ENCODE results near the gene LAMC1. TPM values are rescaled to one million over a fixed set of nuclear protein-coding genes. Genes with fewer than 3 reads are reported as not detected.

The LAMC1 gene
- total RNA-seq, 1 experiment from 2014 or later, result 61.2 TPM

DNA sequence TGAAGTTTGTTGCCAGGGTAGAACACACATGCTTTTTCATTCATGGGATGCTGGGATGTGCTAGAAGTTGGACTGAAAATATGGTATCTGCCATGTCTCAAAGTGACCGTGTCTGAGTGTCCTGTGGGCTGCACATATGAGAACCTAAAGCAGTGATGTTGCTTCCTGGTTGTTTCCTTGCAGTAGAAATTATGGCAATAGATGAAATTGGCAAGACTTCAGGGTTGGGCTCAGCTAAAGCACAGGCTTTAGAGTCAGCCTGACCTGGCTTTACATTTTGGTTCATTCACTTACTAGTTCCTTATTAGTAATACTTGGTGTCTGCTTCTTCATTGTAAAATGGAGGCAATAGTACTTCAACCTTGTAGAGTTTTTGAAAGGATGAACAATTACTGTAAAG, 165.0 kb downstream of the LAMC1 start:
- CTCF ChIA-PET, result no interaction called here
- Histone ChIP-seq H3K27me3 (ENCODE audit: insufficient read depth, low read length) (no peaks in the 10 kb centered on the region), H3K4me2 (ENCODE audit: low read length) (no peak overlapping the region; the same call in 1 of the 2 replicates), H3K27ac (ENCODE audit: low read depth, low read length) (no peak overlapping the region), H3K36me3 (ENCODE audit: control insufficient read depth in 1 of 2, insufficient read depth in 2 of 2, low read length in 2 of 2) (no peaks in the 10 kb centered on the region), H3K9ac (ENCODE audit: low read length) (no peak overlapping the region), H3K9me3 (ENCODE audit: control insufficient read depth in 1 of 2, insufficient read depth in 1 of 2, low read depth in 1 of 2, low read length in 2 of 2) (no peaks in the 10 kb centered on the region), H4K20me1 (ENCODE audit: insufficient read depth) (no peaks in the 10 kb centered on the region), H3K4me3 (replicated peaks in 1 of 2; ENCODE audit: low read depth in 1 of 2, low read length in 2 of 2) (no peak overlapping the region), H3K79me2 (ENCODE audit: insufficient read depth, low read length) (no peaks in the 10 kb centered on the region), H3K4me1 (ENCODE audit: control insufficient read depth in 1 of 2, insufficient read depth in 2 of 2, low read length in 2 of 2) (peaks cover 9 to 37% of the 10 kb centered on the region in 2 experiments), H3K9me2 (ENCODE audit: insufficient read depth) (no peaks in the 10 kb centered on the region), H2AFZ (ENCODE audit: low read depth, low read length, poor library complexity, severe bottlenecking) (no peak overlapping the region)
- no TSS peak for BruUV-seq (replicated peaks)
- RAD21 ChIA-PET (ENCODE audit: low non-redundant PET in 1 of 2, low total read pairs in 2 of 2, uncharacterized antibody in 2 of 2, unreplicated experiment in 2 of 2), result no interaction called here
- ATAC-seq, result no peak
- no peak for DNase-seq (ENCODE audit: low read depth, low spot score)
- intact Hi-C loops (cut with micrococcal nuclease), result loop anchor here (5.0 kb wide), 2 partner anchors 166 to 864 kb away; partner anchors contain the start of genes LAMC1 and TSEN15
- no peak for TF ChIP-seq EZH2 (IDR thresholded peaks at IDR 0.05)
- TF ChIP-seq POLR2AphosphoS5 (IDR thresholded peaks at IDR 0.05; ENCODE audit: low read depth, low read length), result no peak
- TF ChIP-seq JUND (IDR thresholded peaks at IDR 0.05), result no peak
- no peak for TF ChIP-seq RAD21 (IDR thresholded peaks at IDR 0.05; ENCODE audit: low read depth)
- TF ChIP-seq, protein P1, sequence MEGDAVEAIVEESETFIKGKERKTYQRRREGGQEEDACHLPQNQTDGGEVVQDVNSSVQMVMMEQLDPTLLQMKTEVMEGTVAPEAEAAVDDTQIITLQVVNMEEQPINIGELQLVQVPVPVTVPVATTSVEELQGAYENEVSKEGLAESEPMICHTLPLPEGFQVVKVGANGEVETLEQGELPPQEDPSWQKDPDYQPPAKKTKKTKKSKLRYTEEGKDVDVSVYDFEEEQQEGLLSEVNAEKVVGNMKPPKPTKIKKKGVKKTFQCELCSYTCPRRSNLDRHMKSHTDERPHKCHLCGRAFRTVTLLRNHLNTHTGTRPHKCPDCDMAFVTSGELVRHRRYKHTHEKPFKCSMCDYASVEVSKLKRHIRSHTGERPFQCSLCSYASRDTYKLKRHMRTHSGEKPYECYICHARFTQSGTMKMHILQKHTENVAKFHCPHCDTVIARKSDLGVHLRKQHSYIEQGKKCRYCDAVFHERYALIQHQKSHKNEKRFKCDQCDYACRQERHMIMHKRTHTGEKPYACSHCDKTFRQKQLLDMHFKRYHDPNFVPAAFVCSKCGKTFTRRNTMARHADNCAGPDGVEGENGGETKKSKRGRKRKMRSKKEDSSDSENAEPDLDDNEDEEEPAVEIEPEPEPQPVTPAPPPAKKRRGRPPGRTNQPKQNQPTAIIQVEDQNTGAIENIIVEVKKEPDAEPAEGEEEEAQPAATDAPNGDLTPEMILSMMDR (IDR thresholded peaks at IDR 0.05 in 2 of 3, conservative IDR thresholded peaks at IDR 0.05 in 1 of 3; ENCODE audit: borderline replicate concordance in 1 of 3, insufficient read depth in 1 of 3, low read depth in 2 of 3, low read length in 2 of 3), result no peak
- no peak for TF ChIP-seq SIN3A (IDR thresholded peaks at IDR 0.05; ENCODE audit: low read depth)
- TF ChIP-seq ELF1 (IDR thresholded peaks at IDR 0.05; ENCODE audit: borderline replicate concordance, low read depth), result no peak
- no peak for TF ChIP-seq YY1 (IDR thresholded peaks at IDR 0.05; ENCODE audit: extremely low read depth, insufficient replicate concordance, low read depth, low read length)
- no peak for TF ChIP-seq ZNF274 (IDR thresholded peaks at IDR 0.05; ENCODE audit: low read depth, low read length)
- TF ChIP-seq, protein P2, sequence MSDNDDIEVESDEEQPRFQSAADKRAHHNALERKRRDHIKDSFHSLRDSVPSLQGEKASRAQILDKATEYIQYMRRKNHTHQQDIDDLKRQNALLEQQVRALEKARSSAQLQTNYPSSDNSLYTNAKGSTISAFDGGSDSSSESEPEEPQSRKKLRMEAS (IDR thresholded peaks at IDR 0.05), result no peak
- TF ChIP-seq TCF7L2 (IDR thresholded peaks at IDR 0.05; ENCODE audit: borderline replicate concordance, extremely low read depth, insufficient read depth, insufficient read length), result no peak
- no peak for TF ChIP-seq EGR1 (IDR thresholded peaks at IDR 0.05; ENCODE audit: low read depth)
- TF ChIP-seq, protein P3, sequence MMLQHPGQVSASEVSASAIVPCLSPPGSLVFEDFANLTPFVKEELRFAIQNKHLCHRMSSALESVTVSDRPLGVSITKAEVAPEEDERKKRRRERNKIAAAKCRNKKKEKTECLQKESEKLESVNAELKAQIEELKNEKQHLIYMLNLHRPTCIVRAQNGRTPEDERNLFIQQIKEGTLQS (IDR thresholded peaks at IDR 0.05), result no peak
- TF ChIP-seq, protein P4, sequence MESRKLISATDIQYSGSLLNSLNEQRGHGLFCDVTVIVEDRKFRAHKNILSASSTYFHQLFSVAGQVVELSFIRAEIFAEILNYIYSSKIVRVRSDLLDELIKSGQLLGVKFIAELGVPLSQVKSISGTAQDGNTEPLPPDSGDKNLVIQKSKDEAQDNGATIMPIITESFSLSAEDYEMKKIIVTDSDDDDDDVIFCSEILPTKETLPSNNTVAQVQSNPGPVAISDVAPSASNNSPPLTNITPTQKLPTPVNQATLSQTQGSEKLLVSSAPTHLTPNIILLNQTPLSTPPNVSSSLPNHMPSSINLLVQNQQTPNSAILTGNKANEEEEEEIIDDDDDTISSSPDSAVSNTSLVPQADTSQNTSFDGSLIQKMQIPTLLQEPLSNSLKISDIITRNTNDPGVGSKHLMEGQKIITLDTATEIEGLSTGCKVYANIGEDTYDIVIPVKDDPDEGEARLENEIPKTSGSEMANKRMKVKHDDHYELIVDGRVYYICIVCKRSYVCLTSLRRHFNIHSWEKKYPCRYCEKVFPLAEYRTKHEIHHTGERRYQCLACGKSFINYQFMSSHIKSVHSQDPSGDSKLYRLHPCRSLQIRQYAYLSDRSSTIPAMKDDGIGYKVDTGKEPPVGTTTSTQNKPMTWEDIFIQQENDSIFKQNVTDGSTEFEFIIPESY (IDR thresholded peaks at IDR 0.05; ENCODE audit: extremely low read depth, insufficient replicate concordance, low read length), result no peak
- TF ChIP-seq, protein P5, sequence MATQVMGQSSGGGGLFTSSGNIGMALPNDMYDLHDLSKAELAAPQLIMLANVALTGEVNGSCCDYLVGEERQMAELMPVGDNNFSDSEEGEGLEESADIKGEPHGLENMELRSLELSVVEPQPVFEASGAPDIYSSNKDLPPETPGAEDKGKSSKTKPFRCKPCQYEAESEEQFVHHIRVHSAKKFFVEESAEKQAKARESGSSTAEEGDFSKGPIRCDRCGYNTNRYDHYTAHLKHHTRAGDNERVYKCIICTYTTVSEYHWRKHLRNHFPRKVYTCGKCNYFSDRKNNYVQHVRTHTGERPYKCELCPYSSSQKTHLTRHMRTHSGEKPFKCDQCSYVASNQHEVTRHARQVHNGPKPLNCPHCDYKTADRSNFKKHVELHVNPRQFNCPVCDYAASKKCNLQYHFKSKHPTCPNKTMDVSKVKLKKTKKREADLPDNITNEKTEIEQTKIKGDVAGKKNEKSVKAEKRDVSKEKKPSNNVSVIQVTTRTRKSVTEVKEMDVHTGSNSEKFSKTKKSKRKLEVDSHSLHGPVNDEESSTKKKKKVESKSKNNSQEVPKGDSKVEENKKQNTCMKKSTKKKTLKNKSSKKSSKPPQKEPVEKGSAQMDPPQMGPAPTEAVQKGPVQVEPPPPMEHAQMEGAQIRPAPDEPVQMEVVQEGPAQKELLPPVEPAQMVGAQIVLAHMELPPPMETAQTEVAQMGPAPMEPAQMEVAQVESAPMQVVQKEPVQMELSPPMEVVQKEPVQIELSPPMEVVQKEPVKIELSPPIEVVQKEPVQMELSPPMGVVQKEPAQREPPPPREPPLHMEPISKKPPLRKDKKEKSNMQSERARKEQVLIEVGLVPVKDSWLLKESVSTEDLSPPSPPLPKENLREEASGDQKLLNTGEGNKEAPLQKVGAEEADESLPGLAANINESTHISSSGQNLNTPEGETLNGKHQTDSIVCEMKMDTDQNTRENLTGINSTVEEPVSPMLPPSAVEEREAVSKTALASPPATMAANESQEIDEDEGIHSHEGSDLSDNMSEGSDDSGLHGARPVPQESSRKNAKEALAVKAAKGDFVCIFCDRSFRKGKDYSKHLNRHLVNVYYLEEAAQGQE (IDR thresholded peaks at IDR 0.05; ENCODE audit: low read depth), result no peak
- no peak for TF ChIP-seq SRF (IDR thresholded peaks at IDR 0.05; ENCODE audit: low read depth)
- no peak for TF ChIP-seq EZH2phosphoT487 (IDR thresholded peaks at IDR 0.05; ENCODE audit: borderline replicate concordance)
- POLR2A ChIA-PET, result no interaction called here

Measured in HCT116 (cell line).